WTC11 (cell line): ENCODE data around the gene BMP5. TPM values are rescaled to one million over a fixed set of nuclear protein-coding genes. Genes with fewer than 3 reads are reported as not detected.

Source experiments
- ATAC-seq: fragments of 200-7000 bp; cut with Tn5 transposase; 2 replicates; pipeline ENCODE4 v1.10.0; 2021; ENCODE audit warnings: mild to moderate bottlenecking, moderate library complexity
- CTCF ChIA-PET: fragments of 300-600 bp; sonication (Branson Sonifier 250); formaldehyde crosslinking; loops from one replicate; lab custom pipeline; 2021; ENCODE audit warnings: antibody characterized with exemption; lab: Charles Lee
- POLR2A ChIA-PET: fragments of 350-600 bp; sonication (Branson Sonifier 250); formaldehyde crosslinking; loops from one replicate; lab custom pipeline; 2021; ENCODE audit warnings: antibody characterized with exemption; lab: Charles Lee
- DNase-seq: peaks from one replicate; pipeline ENCODE4 v3.0.0; 2021; ENCODE audit warnings: low spot score
- H3K27ac Mint-ChIP-seq: 2 replicates; pipeline ENCODE4 v1.8.0; 2021; ENCODE audit warnings: mixed read lengths
- H3K27me3 Mint-ChIP-seq: 2 replicates; pipeline ENCODE4 v1.8.0; 2021; ENCODE audit warnings: low read depth, mild to moderate bottlenecking, moderate library complexity, mixed read lengths
- H3K36me3 Mint-ChIP-seq: 2 replicates; pipeline ENCODE4 v1.8.0; 2021; ENCODE audit warnings: mixed read lengths
- H3K4me1 Mint-ChIP-seq: 2 replicates; pipeline ENCODE4 v1.8.0; 2022; ENCODE audit warnings: mixed read lengths
- H3K4me3 Mint-ChIP-seq: 2 replicates; pipeline ENCODE4 v1.8.0; 2021; ENCODE audit warnings: mild to moderate bottlenecking, moderate library complexity, mixed read lengths
- H3K9me3 Mint-ChIP-seq: 2 replicates; pipeline ENCODE4 v1.8.0; 2021; ENCODE audit warnings: mixed read lengths
- ATF6 ChIP-seq: sonication (generic); formaldehyde crosslinking; IDR thresholded peaks from 2 replicates; pipeline ENCODE4 v1.8.1; 2023; ENCODE audit warnings: mild to moderate bottlenecking, missing genetic modification reagents
- ELF4 ChIP-seq: sonication (generic); formaldehyde crosslinking; IDR thresholded peaks from 2 replicates; pipeline ENCODE4 v1.8.1; 2022; ENCODE audit warnings: low read depth, mild to moderate bottlenecking, moderate library complexity, missing genetic modification reagents
- ESRRA ChIP-seq: sonication (generic); formaldehyde crosslinking; IDR thresholded peaks from 2 replicates; pipeline ENCODE4 v1.8.1; 2022; ENCODE audit warnings: mild to moderate bottlenecking, missing genetic modification reagents, borderline replicate concordance
- GTF2I ChIP-seq: fragments of 250-450 bp; sonication (Bioruptor Pico); conservative IDR thresholded peaks from 2 replicates; pipeline ENCODE4 v1.4.0; 2021; ENCODE audit warnings: mild to moderate bottlenecking
- HMGXB4 ChIP-seq: sonication (generic); formaldehyde crosslinking; IDR thresholded peaks from 2 replicates; pipeline ENCODE4 v1.8.1; 2023; ENCODE audit warnings: mild to moderate bottlenecking, moderate library complexity, missing genetic modification reagents
- NR3C1 ChIP-seq: sonication (generic); formaldehyde crosslinking; conservative IDR thresholded peaks from 2 replicates; pipeline ENCODE4 v1.8.1; 2023; ENCODE audit warnings: low read depth, mild to moderate bottlenecking, missing genetic modification reagents
- SMAD3 ChIP-seq: sonication (generic); formaldehyde crosslinking; IDR thresholded peaks from 2 replicates; pipeline ENCODE4 v1.8.0; 2022; ENCODE audit warnings: missing genetic modification reagents, mild to moderate bottlenecking, borderline replicate concordance
- TCF7 ChIP-seq: sonication (generic); formaldehyde crosslinking; IDR thresholded peaks from 2 replicates; pipeline ENCODE4 v1.8.0; 2022; ENCODE audit warnings: mild to moderate bottlenecking, low read depth, missing genetic modification reagents, moderate library complexity
- ZNF138 ChIP-seq: sonication (generic); formaldehyde crosslinking; conservative IDR thresholded peaks from 2 replicates; pipeline ENCODE4 v1.8.1; 2022; ENCODE audit warnings: mild to moderate bottlenecking, moderate library complexity, missing genetic modification reagents
- ZNF281 ChIP-seq: sonication (generic); formaldehyde crosslinking; IDR thresholded peaks from 2 replicates; pipeline ENCODE4 v1.8.0; 2023; ENCODE audit warnings: mild to moderate bottlenecking, missing genetic modification reagents
- ZNF532 ChIP-seq: fragments of 250-450 bp; sonication (Bioruptor Pico); IDR thresholded peaks from 2 replicates; pipeline ENCODE4 v1.9.0; 2021; ENCODE audit warnings: mild to moderate bottlenecking, borderline replicate concordance
- total RNA-seq: library from RNA; stranded (reverse); gene quantifications from 3 replicates; pipeline ENCODE4 v1.2.3, GENCODE V29; 2021
- TF ChIP-seq, protein P1 (sequence below): sonication (generic); formaldehyde crosslinking; IDR thresholded peaks from 2 replicates; pipeline ENCODE4 v1.8.0; 2022; ENCODE audit warnings: mild to moderate bottlenecking, missing genetic modification reagents
- TF ChIP-seq, protein P2 (sequence below): sonication (generic); formaldehyde crosslinking; IDR thresholded peaks from 2 replicates; pipeline ENCODE4 v1.8.0; 2023; ENCODE audit warnings: missing genetic modification reagents, mild to moderate bottlenecking, borderline replicate concordance
- TF ChIP-seq, protein P3 (sequence below): sonication (generic); formaldehyde crosslinking; IDR thresholded peaks from 2 replicates; pipeline ENCODE4 v1.8.1; 2023; ENCODE audit warnings: mild to moderate bottlenecking, missing genetic modification reagents, borderline replicate concordance

BMP5 gene
- total RNA-seq, 1 experiment from 2014 or later, result not detected

DNA sequence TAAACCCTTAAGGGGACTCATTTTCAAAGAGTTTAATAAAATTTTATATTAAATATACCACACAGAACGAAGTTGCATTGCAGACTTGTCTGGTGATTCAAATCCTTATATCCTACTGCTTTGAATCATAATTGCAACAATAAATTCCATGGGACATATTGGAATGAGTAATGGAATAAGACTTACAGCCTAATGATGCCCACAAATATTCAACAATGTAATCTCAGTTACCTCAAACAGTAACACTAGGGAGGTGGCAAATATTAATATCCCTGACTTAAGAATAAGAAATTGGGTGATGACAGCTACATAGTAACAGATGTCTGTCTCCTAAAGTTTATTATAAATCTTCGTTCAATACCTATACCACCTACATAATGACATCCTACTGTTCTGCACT lies 52.6 kb downstream of the BMP5 start (continued):
- TF ChIP-seq ATF6 (CRISPR knock-in tag), result no peak
- TF ChIP-seq, protein P1, sequence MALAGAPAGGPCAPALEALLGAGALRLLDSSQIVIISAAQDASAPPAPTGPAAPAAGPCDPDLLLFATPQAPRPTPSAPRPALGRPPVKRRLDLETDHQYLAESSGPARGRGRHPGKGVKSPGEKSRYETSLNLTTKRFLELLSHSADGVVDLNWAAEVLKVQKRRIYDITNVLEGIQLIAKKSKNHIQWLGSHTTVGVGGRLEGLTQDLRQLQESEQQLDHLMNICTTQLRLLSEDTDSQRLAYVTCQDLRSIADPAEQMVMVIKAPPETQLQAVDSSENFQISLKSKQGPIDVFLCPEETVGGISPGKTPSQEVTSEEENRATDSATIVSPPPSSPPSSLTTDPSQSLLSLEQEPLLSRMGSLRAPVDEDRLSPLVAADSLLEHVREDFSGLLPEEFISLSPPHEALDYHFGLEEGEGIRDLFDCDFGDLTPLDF (CRISPR knock-in tag), result no peak

DNA sequence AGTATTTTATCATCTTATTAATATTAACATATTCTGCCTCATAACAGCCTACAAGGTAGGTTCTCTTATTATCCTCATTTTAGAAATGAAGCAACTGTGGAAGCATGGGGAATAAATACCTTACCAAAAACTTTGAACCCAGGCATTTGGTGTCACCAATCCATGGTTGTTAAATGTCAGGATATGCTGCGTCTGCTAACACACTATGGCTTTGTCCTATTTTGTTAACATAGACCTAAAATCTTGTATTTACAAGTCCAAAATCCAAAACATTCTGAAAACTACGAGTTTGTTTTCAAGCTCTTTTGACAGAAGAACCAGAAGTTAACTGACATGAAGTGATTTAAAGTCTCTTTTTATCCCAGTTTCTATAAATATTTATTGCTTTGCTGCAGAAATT lies 53.4 kb downstream of the BMP5 start:
- Mint-ChIP-seq H3K4me1 (no peaks in the 10 kb centered on the region; the same call in 1 of the 2 replicates), H3K9me3 (no peaks in the 10 kb centered on the region), H3K36me3 (no peaks in the 10 kb centered on the region), H3K27ac (no peak overlapping the region), H3K27me3 (no peaks in the 10 kb centered on the region), H3K4me3 (no peak overlapping the region)
- CTCF ChIA-PET, result no interaction called here
- ATAC-seq (no peak), DNase-seq (no peak)
- POLR2A ChIA-PET, result no interaction called here
- TF ChIP-seq GTF2I (no peak), SMAD3 (CRISPR knock-in tag) (no peak), ELF4 (CRISPR knock-in tag) (no peak), ZNF532 (no peak), TCF7 (CRISPR knock-in tag) (no peak), ZNF138 (CRISPR knock-in tag) (no peak), HMGXB4 (no peak), NR3C1 (CRISPR knock-in tag) (no peak), ESRRA (no peak), ZNF281 (CRISPR knock-in tag) (no peak)
- TF ChIP-seq, protein P2, sequence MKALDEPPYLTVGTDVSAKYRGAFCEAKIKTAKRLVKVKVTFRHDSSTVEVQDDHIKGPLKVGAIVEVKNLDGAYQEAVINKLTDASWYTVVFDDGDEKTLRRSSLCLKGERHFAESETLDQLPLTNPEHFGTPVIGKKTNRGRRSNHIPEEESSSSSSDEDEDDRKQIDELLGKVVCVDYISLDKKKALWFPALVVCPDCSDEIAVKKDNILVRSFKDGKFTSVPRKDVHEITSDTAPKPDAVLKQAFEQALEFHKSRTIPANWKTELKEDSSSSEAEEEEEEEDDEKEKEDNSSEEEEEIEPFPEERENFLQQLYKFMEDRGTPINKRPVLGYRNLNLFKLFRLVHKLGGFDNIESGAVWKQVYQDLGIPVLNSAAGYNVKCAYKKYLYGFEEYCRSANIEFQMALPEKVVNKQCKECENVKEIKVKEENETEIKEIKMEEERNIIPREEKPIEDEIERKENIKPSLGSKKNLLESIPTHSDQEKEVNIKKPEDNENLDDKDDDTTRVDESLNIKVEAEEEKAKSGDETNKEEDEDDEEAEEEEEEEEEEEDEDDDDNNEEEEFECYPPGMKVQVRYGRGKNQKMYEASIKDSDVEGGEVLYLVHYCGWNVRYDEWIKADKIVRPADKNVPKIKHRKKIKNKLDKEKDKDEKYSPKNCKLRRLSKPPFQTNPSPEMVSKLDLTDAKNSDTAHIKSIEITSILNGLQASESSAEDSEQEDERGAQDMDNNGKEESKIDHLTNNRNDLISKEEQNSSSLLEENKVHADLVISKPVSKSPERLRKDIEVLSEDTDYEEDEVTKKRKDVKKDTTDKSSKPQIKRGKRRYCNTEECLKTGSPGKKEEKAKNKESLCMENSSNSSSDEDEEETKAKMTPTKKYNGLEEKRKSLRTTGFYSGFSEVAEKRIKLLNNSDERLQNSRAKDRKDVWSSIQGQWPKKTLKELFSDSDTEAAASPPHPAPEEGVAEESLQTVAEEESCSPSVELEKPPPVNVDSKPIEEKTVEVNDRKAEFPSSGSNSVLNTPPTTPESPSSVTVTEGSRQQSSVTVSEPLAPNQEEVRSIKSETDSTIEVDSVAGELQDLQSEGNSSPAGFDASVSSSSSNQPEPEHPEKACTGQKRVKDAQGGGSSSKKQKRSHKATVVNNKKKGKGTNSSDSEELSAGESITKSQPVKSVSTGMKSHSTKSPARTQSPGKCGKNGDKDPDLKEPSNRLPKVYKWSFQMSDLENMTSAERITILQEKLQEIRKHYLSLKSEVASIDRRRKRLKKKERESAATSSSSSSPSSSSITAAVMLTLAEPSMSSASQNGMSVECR (CRISPR knock-in tag), result no peak
- TF ChIP-seq, protein P3, sequence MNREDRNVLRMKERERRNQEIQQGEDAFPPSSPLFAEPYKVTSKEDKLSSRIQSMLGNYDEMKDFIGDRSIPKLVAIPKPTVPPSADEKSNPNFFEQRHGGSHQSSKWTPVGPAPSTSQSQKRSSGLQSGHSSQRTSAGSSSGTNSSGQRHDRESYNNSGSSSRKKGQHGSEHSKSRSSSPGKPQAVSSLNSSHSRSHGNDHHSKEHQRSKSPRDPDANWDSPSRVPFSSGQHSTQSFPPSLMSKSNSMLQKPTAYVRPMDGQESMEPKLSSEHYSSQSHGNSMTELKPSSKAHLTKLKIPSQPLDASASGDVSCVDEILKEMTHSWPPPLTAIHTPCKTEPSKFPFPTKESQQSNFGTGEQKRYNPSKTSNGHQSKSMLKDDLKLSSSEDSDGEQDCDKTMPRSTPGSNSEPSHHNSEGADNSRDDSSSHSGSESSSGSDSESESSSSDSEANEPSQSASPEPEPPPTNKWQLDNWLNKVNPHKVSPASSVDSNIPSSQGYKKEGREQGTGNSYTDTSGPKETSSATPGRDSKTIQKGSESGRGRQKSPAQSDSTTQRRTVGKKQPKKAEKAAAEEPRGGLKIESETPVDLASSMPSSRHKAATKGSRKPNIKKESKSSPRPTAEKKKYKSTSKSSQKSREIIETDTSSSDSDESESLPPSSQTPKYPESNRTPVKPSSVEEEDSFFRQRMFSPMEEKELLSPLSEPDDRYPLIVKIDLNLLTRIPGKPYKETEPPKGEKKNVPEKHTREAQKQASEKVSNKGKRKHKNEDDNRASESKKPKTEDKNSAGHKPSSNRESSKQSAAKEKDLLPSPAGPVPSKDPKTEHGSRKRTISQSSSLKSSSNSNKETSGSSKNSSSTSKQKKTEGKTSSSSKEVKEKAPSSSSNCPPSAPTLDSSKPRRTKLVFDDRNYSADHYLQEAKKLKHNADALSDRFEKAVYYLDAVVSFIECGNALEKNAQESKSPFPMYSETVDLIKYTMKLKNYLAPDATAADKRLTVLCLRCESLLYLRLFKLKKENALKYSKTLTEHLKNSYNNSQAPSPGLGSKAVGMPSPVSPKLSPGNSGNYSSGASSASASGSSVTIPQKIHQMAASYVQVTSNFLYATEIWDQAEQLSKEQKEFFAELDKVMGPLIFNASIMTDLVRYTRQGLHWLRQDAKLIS (CRISPR knock-in tag), result no peak
